Tongue (tissue), 2 donors: ENCODE measurements around the gene TBC1D5. TPM values are rescaled to one million over a fixed set of nuclear protein-coding genes. Genes with fewer than 3 reads are reported as not detected.

Experiments used
- DNase-seq: peaks from one replicate; pipeline ENCODE4 v3.0.0-alpha.2; 2015
- total RNA-seq: library from RNA; depleted of rRNA; stranded (reverse); fragments of >200 nt; gene quantifications from one replicate; pipeline ENCODE4 v1.2.3, GENCODE V29; 2014

Gene TBC1D5
- total RNA-seq, 1 donor from 2014 or later: 118 TPM

- DNase-seq: no peak
Measured at GRCh38 chr3:17469954-17470353, 272.5 kb downstream of the TBC1D5 start.

- DNase-seq: no peak
Measured at GRCh38 chr3:17469520-17469919, 272.9 kb downstream of the TBC1D5 start.

GRCh38 chr3:17466028-17466427 lies 276.4 kb downstream of the TBC1D5 start:
- no peak for DNase-seq

GRCh38 chr3:17459470-17459993 lies 282.9 kb downstream of the TBC1D5 start:
- no peak for DNase-seq

- DNase-seq: no peak
Measured at GRCh38 chr3:17456650-17457049, 285.8 kb downstream of the TBC1D5 start.

GRCh38 chr3:17456046-17456445 lies 286.4 kb downstream of the TBC1D5 start:
- no peak for DNase-seq

GRCh38 chr3:17444865-17445264 lies 297.6 kb downstream of the TBC1D5 start:
- DNase-seq: no peak

- no peak for DNase-seq
Measured at GRCh38 chr3:17443142-17443541, 299.3 kb downstream of the TBC1D5 start.

GRCh38 chr3:17442332-17443049 lies 299.9 kb downstream of the TBC1D5 start:
- DNase-seq: no peak

GRCh38 chr3:17433876-17434275 lies 308.6 kb downstream of the TBC1D5 start:
- no peak for DNase-seq

GRCh38 chr3:17432236-17432635 lies 310.2 kb downstream of the TBC1D5 start:
- no peak for DNase-seq

- no peak for DNase-seq
Measured at GRCh38 chr3:17431484-17432045, 310.9 kb downstream of the TBC1D5 start.

GRCh38 chr3:17431004-17431403 lies 311.4 kb downstream of the TBC1D5 start:
- peak; percentile 53 for DNase-seq

- peak; percentile 18 for DNase-seq
Measured at GRCh38 chr3:17430582-17430981, 311.8 kb downstream of the TBC1D5 start.

- peak; percentile 29 for DNase-seq
Measured at GRCh38 chr3:17423786-17424536, 318.5 kb downstream of the TBC1D5 start.

- DNase-seq: no peak
Measured at GRCh38 chr3:17422636-17423035, 319.8 kb downstream of the TBC1D5 start.

GRCh38 chr3:17420668-17421067 lies 321.8 kb downstream of the TBC1D5 start:
- DNase-seq: no peak

- DNase-seq: peak; percentile 46
Measured at GRCh38 chr3:17412950-17413530, 329.4 kb downstream of the TBC1D5 start.

GRCh38 chr3:17411157-17411877 lies 331.1 kb downstream of the TBC1D5 start:
- peak; percentile 6 for DNase-seq

- no peak for DNase-seq
Measured at GRCh38 chr3:17407576-17407975, 334.9 kb downstream of the TBC1D5 start.

GRCh38 chr3:17404548-17404947 lies 337.9 kb downstream of the TBC1D5 start:
- no peak for DNase-seq

GRCh38 chr3:17402442-17402841 lies 340.0 kb downstream of the TBC1D5 start:
- no peak for DNase-seq
